NB4 (cell line): Measurements from ENCODE around the gene GMDS.

Source experiments
- CTCF ChIP-seq: IDR thresholded peaks from one replicate; pipeline ENCODE4 v1.5.1; 2012; ENCODE audit warnings: low read depth, low read length
- MAX ChIP-seq: IDR thresholded peaks from 2 replicates; pipeline ENCODE4 v1.6.1; 2011; ENCODE audit warnings: low read depth, low read length
- MYC ChIP-seq: IDR thresholded peaks from 2 replicates; pipeline ENCODE4 v1.6.1; 2011; ENCODE audit warnings: low read depth, low read length
- POLR2A ChIP-seq: IDR thresholded peaks from 2 replicates; pipeline ENCODE4 v1.6.1; 2011; ENCODE audit warnings: mild to moderate bottlenecking; ENCODE audit not compliant: insufficient read length; ENCODE audit errors: extremely low read depth

- no peak for TF ChIP-seq CTCF
- TF ChIP-seq MYC: no peak
- TF ChIP-seq POLR2A: no peak
- no peak for TF ChIP-seq MAX
These were observed 211.9 kb downstream of the GMDS start for GRCh38 chr6:2033544-2033943.
